GM12878 (cell line): ENCODE measurements around the gene PISD. TPM values are rescaled to one million over a fixed set of nuclear protein-coding genes. Genes with fewer than 3 reads are reported as not detected.

Experiments
- ATAC-seq: fragments of 200-7000 bp; cut with Tn5 transposase; 3 replicates; pipeline ENCODE4 v1.9.1; 2020; ENCODE audit warnings: mild to moderate bottlenecking, moderate library complexity
- BruUV-seq: library from RNA; stranded (reverse); fragments of 400-500 nt; replicated peaks from 2 replicates; lab custom pipeline; 2021; lab: Mats Ljungman, UMichigan
- CTCF ChIA-PET: fragments of 300-600 bp; sonication (Branson Sonifier 250); formaldehyde crosslinking; extraction: SDS; loops from one replicate; lab custom pipeline; 2021; ENCODE audit warnings: inconsistent platforms; lab: Yijun Ruan, JAX
- POLR2A ChIA-PET: fragments of 350-600 bp; formaldehyde crosslinking; extraction: SDS; loops from one replicate; lab custom pipeline; 2021; ENCODE audit warnings: inconsistent platforms; lab: Charles Lee
- RAD21 ChIA-PET: fragments of 300-600 bp; sonication (Branson Sonifier 250); formaldehyde crosslinking; loops from one replicate; lab custom pipeline; 2023; ENCODE audit warnings: antibody characterized with exemption; ENCODE audit not compliant: unreplicated experiment; lab: Charles Lee
- SMC1A ChIA-PET: fragments of 300-600 bp; sonication (Branson Sonifier 250); formaldehyde crosslinking; loops from one replicate; lab custom pipeline; 2023; ENCODE audit not compliant: unreplicated experiment, uncharacterized antibody; lab: Charles Lee
- DNase-seq: peaks from one replicate; pipeline ENCODE4 v3.0.0-alpha.2; 2011; ENCODE audit warnings: low read depth, low spot score
- FAIRE-seq: peaks from 3 replicates; lab custom pipeline; 2011; peaks lifted over from hg19 to GRCh38; lab: Jason Lieb, UNC
- H2AFZ ChIP-seq: 2 replicates; pipeline ENCODE4 v1.6.0; 2011; ENCODE audit warnings: low read depth, low read length, control low read depth; ENCODE audit not compliant: control insufficient read depth
- H3K27ac ChIP-seq: 2 replicates; pipeline ENCODE4 v1.5.1; 2011; ENCODE audit warnings: control low read depth; ENCODE audit not compliant: control insufficient read depth, insufficient read depth
- H3K27me3 ChIP-seq, 2 experiments: replicated peaks in 1 of 2; 2 replicates each; pipeline versions ENCODE4 v1.6.0 to v1.6.1; 2011; ENCODE audit warnings: low read length in 1 of 2; ENCODE audit not compliant: control insufficient read depth in 2 of 2, insufficient read depth in 2 of 2
- H3K36me3 ChIP-seq, 2 experiments: 2 replicates each; pipeline ENCODE4 v1.5.1; 2011; ENCODE audit warnings: low read length in 1 of 2; ENCODE audit not compliant: control insufficient read depth in 2 of 2, insufficient read depth in 2 of 2
- H3K4me1 ChIP-seq: 2 replicates; pipeline ENCODE4 v1.6.1; 2011; ENCODE audit warnings: mild to moderate bottlenecking, low read length, moderate library complexity, mixed read lengths; ENCODE audit not compliant: control insufficient read depth, insufficient read depth
- H3K4me2 ChIP-seq: 2 replicates; pipeline ENCODE4 v1.6.0; 2011; ENCODE audit warnings: control low read depth; ENCODE audit not compliant: control insufficient read depth, insufficient read depth
- H3K4me3 ChIP-seq: fragments of 200-600 bp; sonication (generic); 2 replicates; pipeline ENCODE4 v1.5.1; 2016
- H3K79me2 ChIP-seq: 2 replicates; pipeline ENCODE4 v1.6.0; 2011; ENCODE audit warnings: low read length; ENCODE audit not compliant: control insufficient read depth, insufficient read depth
- H3K9ac ChIP-seq: 2 replicates; pipeline ENCODE4 v1.8.0; 2011; ENCODE audit warnings: low read length, control low read depth, mixed read lengths; ENCODE audit not compliant: control insufficient read depth, insufficient read depth
- H3K9me3 ChIP-seq: replicated peaks from 3 replicates; pipeline ENCODE4 v1.5.1; 2011; ENCODE audit warnings: mild to moderate bottlenecking, low read length; ENCODE audit not compliant: control insufficient read depth, insufficient read depth
- H4K20me1 ChIP-seq: 2 replicates; pipeline ENCODE4 v1.6.0; 2011; ENCODE audit not compliant: control insufficient read depth, insufficient read depth
- GABPA ChIP-seq: IDR thresholded peaks from 2 replicates; pipeline ENCODE4 v1.6.1; 2014; ENCODE audit warnings: antibody characterized with exemption, low read depth, mild to moderate bottlenecking, inconsistent platforms
- HCFC1 ChIP-seq: fragments of 150-350 bp; IDR thresholded peaks from 2 replicates; pipeline ENCODE4 v1.6.1; 2014; ENCODE audit warnings: low read length
- NFYA ChIP-seq: IDR thresholded peaks from 2 replicates; pipeline ENCODE4 v1.6.1; 2011; ENCODE audit warnings: low read depth, mild to moderate bottlenecking, low read length, improper control_type of control experiment, borderline replicate concordance
- NRF1 ChIP-seq: conservative IDR thresholded peaks from 2 replicates; pipeline ENCODE4 v1.6.1; 2011; ENCODE audit warnings: mild to moderate bottlenecking, low read depth, low read length, improper control_type of control experiment
- POLR2AphosphoS5 ChIP-seq: IDR thresholded peaks from 2 replicates; pipeline ENCODE4 v1.6.1; 2011; ENCODE audit warnings: mild to moderate bottlenecking, low read length, inconsistent platforms
- RAD51 ChIP-seq: fragments of 450-650 bp; IDR thresholded peaks from 2 replicates; pipeline ENCODE4 v1.6.1; 2016; ENCODE audit warnings: moderate library complexity, mild to moderate bottlenecking, inconsistent platforms
- SP1 ChIP-seq: IDR thresholded peaks from one replicate; pipeline ENCODE4 v1.6.1; 2011; ENCODE audit warnings: low read depth, low read length
- SUPT20H ChIP-seq: IDR thresholded peaks from 2 replicates; pipeline ENCODE4 v1.6.1; 2011; ENCODE audit warnings: low read depth, mild to moderate bottlenecking, low read length, moderate library complexity, borderline replicate concordance; ENCODE audit not compliant: control insufficient read depth
- ZSCAN29 ChIP-seq: fragments of 450-650 bp; IDR thresholded peaks from 2 replicates; pipeline ENCODE4 v1.6.1; 2017; ENCODE audit warnings: mild to moderate bottlenecking, moderate library complexity
- WGBS: methylation state at CpG from one replicate; pipeline ENCODE4 v1.1.6; 2016; ENCODE audit warnings: low lambda C conversion rate; ENCODE audit not compliant: insufficient replicate concordance, insufficient coverage; ENCODE audit errors: missing lambda C conversion rate; 5-methylcytosine and 5-hydroxymethylcytosine counted together
- in situ Hi-C: fragments of 300-500 bp; cut with MboI; formaldehyde crosslinking; loops from 9 replicates; pipeline ENCODE4 v1.14.3; 2018; ENCODE audit warnings: mixed read lengths
- intact Hi-C: fragments of 100-400 bp; cut with micrococcal nuclease; formaldehyde crosslinking; loops from one replicate; pipeline ENCODE4 v1.14.2; 2022; ENCODE audit not compliant: unreplicated experiment
- polyA plus RNA-seq, 11 experiments: library from polyadenylated mRNA; depleted of rRNA in 4 of 11; unstranded in 6 of 11; stranded (reverse) in 5 of 11; fragments of >200 nt; fragmentation: Nextera tagmentation in 4 of 11; fragmentation: Illumina TruSeq in 1 of 11; extraction: Ambion mirVana in 4 of 11; extraction: Trizol in 1 of 11; gene quantifications; 1 replicate in 1 of 11; 2 replicates in 10 of 11; pipeline versions ENCODE4 v1.2.1 to v1.2.3, GENCODE V29; 2011 to 2016; ENCODE audit warnings: inconsistent platforms in 2 of 11, missing spikeins in 2 of 11, low read depth in 1 of 11
- total RNA-seq, 4 experiments: library from RNA; depleted of rRNA in 3 of 4; stranded (reverse); fragments of >200 nt in 3 of 4; fragmentation: Illumina TruSeq in 1 of 4; extraction: Trizol in 1 of 4; gene quantifications; 2 replicates each; pipeline versions ENCODE4 v1.2.1 to v1.2.3, GENCODE V29; 2013 to 2021
- TF ChIP-seq, protein P1 (sequence below): IDR thresholded peaks from 2 replicates; pipeline ENCODE4 v1.6.1; 2011; ENCODE audit warnings: low read depth, mild to moderate bottlenecking, low read length, moderate library complexity, borderline replicate concordance; ENCODE audit errors: extremely low read depth
- TF ChIP-seq, protein P2 (sequence below): fragments of 450-650 bp; IDR thresholded peaks from 2 replicates; pipeline ENCODE4 v1.6.1; 2016; ENCODE audit warnings: mild to moderate bottlenecking

Gene PISD
- total and polyA plus RNA-seq, 10 of the 15 experiments (the other 5 are each of a cell fraction or from before 2014, with no cell fraction given): 25.8 to 62.7 (median 45.8) TPM

DNA sequence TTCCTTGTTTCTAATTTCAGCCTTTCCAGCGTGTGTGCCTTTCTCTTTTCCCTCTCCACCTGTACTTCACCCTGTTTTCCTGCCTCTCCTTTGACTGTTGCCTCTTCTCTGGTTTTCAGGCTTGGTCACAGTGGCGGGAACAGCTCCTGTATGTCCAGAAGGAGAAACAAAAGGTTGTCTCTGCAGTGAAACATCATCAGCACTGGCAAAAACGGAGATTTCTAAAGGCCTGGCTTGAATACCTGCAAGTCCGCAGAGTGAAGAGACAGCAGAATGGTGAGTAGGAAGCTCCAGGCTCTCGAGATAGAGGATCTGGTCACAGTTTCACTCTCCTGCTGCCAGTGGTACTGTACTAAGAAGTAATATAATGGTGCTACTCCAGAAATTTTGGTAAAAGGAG lies 89.1 kb downstream of the PISD start:
- in situ Hi-C loops: no loop called here
- Histone ChIP-seq H3K27me3 (no peaks in the 10 kb centered on the region), H3K4me1 (no peaks in the 10 kb centered on the region), H3K36me3 (peaks cover 6 to 8% of the 10 kb centered on the region in 2 experiments; a peak in 3 of 4 replicates), H4K20me1 (no peaks in the 10 kb centered on the region), H3K79me2 (no peaks in the 10 kb centered on the region), H3K4me2 (no peak overlapping the region), H2AFZ (no peak overlapping the region), H3K4me3 (no peak overlapping the region), H3K27ac (no peak overlapping the region), H3K9ac (no peak overlapping the region), H3K9me3 (no peaks in the 10 kb centered on the region)
- BruUV-seq: no TSS peak
- RAD21 ChIA-PET: no interaction called here
- SMC1A ChIA-PET: no interaction called here
- TF ChIP-seq SUPT20H: no peak
- TF ChIP-seq GABPA: no peak
- TF ChIP-seq POLR2AphosphoS5: no peak
- no peak for TF ChIP-seq HCFC1
- no peak for TF ChIP-seq SP1
- TF ChIP-seq ZSCAN29: no peak
- TF ChIP-seq, protein P1, sequence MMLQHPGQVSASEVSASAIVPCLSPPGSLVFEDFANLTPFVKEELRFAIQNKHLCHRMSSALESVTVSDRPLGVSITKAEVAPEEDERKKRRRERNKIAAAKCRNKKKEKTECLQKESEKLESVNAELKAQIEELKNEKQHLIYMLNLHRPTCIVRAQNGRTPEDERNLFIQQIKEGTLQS: no peak
- TF ChIP-seq NRF1: no peak
- no peak for TF ChIP-seq NFYA
- TF ChIP-seq, protein P2, sequence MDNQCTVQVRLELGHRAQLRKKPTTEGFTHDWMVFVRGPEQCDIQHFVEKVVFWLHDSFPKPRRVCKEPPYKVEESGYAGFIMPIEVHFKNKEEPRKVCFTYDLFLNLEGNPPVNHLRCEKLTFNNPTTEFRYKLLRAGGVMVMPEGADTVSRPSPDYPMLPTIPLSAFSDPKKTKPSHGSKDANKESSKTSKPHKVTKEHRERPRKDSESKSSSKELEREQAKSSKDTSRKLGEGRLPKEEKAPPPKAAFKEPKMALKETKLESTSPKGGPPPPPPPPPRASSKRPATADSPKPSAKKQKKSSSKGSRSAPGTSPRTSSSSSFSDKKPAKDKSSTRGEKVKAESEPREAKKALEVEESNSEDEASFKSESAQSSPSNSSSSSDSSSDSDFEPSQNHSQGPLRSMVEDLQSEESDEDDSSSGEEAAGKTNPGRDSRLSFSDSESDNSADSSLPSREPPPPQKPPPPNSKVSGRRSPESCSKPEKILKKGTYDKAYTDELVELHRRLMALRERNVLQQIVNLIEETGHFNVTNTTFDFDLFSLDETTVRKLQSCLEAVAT: no peak
- TF ChIP-seq RAD51: no peak
- FAIRE-seq (no peak), ATAC-seq (no peak), DNase-seq (no peak)
- intact Hi-C loops: no loop called here
- CTCF ChIA-PET: interaction anchor here (1.5 to 4.5 kb wide), 2 partner anchors 12 to 121 kb away, joined by 3 to 18 read pairs; no protein-coding TSS in a partner anchor
- POLR2A ChIA-PET: interaction anchor here (0.7 to 1.3 kb wide), 2 partner anchors 10 to 30 kb away, joined by 3 to 5 read pairs; no protein-coding TSS in a partner anchor
- 77% methylated on average over 5 of the region's 5 CpGs for WGBS
